Measurements from ENCODE around the gene KLHL17. TPM values are rescaled to one million over a fixed set of nuclear protein-coding genes. Genes with fewer than 3 reads are reported as not detected.

Gene KLHL17
- total and polyA plus RNA-seq, 9 of the 15 experiments (the other 6 are each of a cell fraction or from before 2014, with no cell fraction given), result 0.14 to 84.8 (median 13.0) TPM

DNA sequence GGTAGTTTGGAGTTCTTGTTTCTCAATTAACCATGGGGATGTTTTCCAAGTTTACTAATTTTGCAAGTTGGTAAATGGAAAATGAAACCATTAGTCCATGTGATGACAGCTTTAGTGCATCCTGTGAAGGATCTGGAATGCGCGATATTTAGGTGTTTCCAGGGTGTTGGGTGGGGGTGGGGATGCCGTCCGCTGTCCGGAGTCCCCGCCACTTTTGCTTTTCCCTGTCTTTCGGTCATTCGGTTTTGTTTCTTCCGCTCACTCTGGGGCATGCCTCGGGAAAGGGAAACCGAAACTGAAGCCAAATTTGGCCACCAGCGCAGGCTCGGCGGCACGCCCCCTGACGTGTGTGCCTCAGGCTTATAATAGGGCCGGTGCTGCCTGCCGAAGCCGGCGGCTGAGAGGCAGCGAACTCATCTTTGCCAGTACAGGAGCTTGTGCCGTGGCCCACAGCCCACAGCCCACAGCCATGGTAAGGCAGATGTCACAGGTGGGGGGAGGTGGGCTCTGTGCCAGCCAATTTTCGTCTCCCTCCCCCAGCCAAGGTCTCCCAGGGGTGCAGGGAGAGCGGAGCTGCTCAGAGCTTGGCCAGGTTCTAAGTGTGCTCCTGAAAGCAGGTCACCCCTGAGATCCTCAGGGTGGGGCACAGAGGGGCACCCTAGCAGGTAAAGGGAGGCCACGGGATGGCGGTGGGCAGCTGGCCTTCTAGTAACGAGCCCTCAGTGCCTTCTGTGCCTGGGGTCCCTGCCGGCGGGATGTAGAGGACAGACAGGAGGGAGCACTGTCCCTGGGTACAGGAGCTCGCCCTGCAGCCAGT is 52.9 kb downstream of the KLHL17 start, which contains the start of gene ISG15:
ISG15 (plus strand) TSS at position 393 of the 817 bp plus-strand sequence; CDS start at position 470, 77 bp downstream.
- Histone ChIP-seq H3K4me2 (ENCODE audit: insufficient read depth, low read length) (peak within 1 kb of the TSS; percentile 96), H3K79me2 (ENCODE audit: control insufficient read depth, insufficient read depth, low read length) (no peaks in the 10 kb centered on the region), H3K9ac (ENCODE audit: insufficient read depth in 1 of 2, low read depth in 2 of 2, low read length in 2 of 2) (peak within 1 kb of the TSS; percentile 70 to 95), H3K36me3 (ENCODE audit: control insufficient read depth, insufficient read depth, low read length) (no peaks in the 10 kb centered on the region), H3K4me1 (replicated peaks in 1 of 2; ENCODE audit: control insufficient read depth in 2 of 2, insufficient read depth in 2 of 2, low read length in 2 of 2) (peaks cover 12 to 30% of the 10 kb centered on the region in 2 experiments), H3K9me1 (ENCODE audit: control insufficient read depth, insufficient read depth, low read length) (no peaks in the 10 kb centered on the region), H4K20me1 (replicated peaks; ENCODE audit: control insufficient read depth, insufficient read depth, low read length) (no peaks in the 10 kb centered on the region), H3K27me3 (ENCODE audit: control insufficient read depth in 2 of 2, insufficient read depth in 2 of 2, low read length in 2 of 2) (no peaks in the 10 kb centered on the region), H3K27ac (ENCODE audit: extremely low read depth, low read depth, low read length) (peak within 1 kb of the TSS; percentile 83), H2AFZ (ENCODE audit: low read depth, low read length) (peak within 1 kb of the TSS; percentile 96), H3K9me3 (replicated peaks; ENCODE audit: control insufficient read depth, insufficient read depth, low read depth, low read length) (no peaks in the 10 kb centered on the region), H3K4me3 (peak within 1 kb of the TSS; percentile 50)
- WGBS (ENCODE audit: insufficient coverage, low coverage, missing lambda C conversion rate), result 2% methylated on average over 24 of the region's 30 CpGs
- in situ Hi-C loops (cut with MboI) (no loop called here), intact Hi-C loops (cut with micrococcal nuclease) (no loop called here)
- POLR2A ChIA-PET, result interaction anchor here (1.0 to 2.3 kb wide), 6 partner anchors 9 to 49 kb away, joined by 4 to 16 read pairs (median 5); no protein-coding TSS in a partner anchor
- DNase-seq (ENCODE audit: extremely low read depth in 1 of 4, low spot score in 3 of 4), result peak; percentile 58 to 91 (median 68)
- peak; percentile 94 for ATAC-seq
- BruUV-seq (replicated peaks), result TSS peak; percentile 91
- CTCF ChIA-PET (ENCODE audit: low intra/inter-chr PET ratio), result no interaction called here
- peak; percentile 96 for FAIRE-seq
- no peak for TF ChIP-seq CAMTA2 (CRISPR knock-in tag; conservative IDR thresholded peaks at IDR 0.05)
- TF ChIP-seq SIX5 (IDR thresholded peaks at IDR 0.05; ENCODE audit: borderline replicate concordance in 1 of 2, insufficient read depth in 1 of 2, low read depth in 1 of 2, low read length in 2 of 2), result no peak
- TF ChIP-seq ZNF384 (IDR thresholded peaks at IDR 0.05; ENCODE audit: low read depth, low read length), result no peak
- no peak for TF ChIP-seq SRSF9 (IDR thresholded peaks at IDR 0.05; ENCODE audit: borderline replicate concordance, low read depth, low read length)
- TF ChIP-seq ZNF79 (CRISPR knock-in tag; IDR thresholded peaks at IDR 0.05; ENCODE audit: low read depth), result no peak
- TF ChIP-seq, protein P1, sequence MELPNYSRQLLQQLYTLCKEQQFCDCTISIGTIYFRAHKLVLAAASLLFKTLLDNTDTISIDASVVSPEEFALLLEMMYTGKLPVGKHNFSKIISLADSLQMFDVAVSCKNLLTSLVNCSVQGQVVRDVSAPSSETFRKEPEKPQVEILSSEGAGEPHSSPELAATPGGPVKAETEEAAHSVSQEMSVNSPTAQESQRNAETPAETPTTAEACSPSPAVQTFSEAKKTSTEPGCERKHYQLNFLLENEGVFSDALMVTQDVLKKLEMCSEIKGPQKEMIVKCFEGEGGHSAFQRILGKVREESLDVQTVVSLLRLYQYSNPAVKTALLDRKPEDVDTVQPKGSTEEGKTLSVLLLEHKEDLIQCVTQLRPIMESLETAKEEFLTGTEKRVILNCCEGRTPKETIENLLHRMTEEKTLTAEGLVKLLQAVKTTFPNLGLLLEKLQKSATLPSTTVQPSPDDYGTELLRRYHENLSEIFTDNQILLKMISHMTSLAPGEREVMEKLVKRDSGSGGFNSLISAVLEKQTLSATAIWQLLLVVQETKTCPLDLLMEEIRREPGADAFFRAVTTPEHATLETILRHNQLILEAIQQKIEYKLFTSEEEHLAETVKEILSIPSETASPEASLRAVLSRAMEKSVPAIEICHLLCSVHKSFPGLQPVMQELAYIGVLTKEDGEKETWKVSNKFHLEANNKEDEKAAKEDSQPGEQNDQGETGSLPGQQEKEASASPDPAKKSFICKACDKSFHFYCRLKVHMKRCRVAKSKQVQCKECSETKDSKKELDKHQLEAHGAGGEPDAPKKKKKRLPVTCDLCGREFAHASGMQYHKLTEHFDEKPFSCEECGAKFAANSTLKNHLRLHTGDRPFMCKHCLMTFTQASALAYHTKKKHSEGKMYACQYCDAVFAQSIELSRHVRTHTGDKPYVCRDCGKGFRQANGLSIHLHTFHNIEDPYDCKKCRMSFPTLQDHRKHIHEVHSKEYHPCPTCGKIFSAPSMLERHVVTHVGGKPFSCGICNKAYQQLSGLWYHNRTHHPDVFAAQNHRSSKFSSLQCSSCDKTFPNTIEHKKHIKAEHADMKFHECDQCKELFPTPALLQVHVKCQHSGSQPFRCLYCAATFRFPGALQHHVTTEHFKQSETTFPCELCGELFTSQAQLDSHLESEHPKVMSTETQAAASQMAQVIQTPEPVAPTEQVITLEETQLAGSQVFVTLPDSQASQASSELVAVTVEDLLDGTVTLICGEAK (IDR thresholded peaks at IDR 0.05), result peak; percentile 84
- TF ChIP-seq, protein P1 (CRISPR knock-in tag; IDR thresholded peaks at IDR 0.05), result no peak
- TF ChIP-seq YY1 (IDR thresholded peaks at IDR 0.05; ENCODE audit: borderline replicate concordance in 1 of 3, control insufficient read depth in 1 of 3, extremely low read depth in 1 of 3, insufficient read depth in 3 of 3, insufficient read length in 1 of 3, insufficient replicate concordance in 2 of 3, low read depth in 1 of 3, low read length in 2 of 3), result peak in 1 of 3 experiments; percentile 33
- no peak for TF ChIP-seq TCF7 (IDR thresholded peaks at IDR 0.05; ENCODE audit: borderline replicate concordance)
- peak; percentile 29; the same call in 1 of the 2 replicates for TF ChIP-seq MBD2 (IDR thresholded peaks at IDR 0.05; ENCODE audit: borderline replicate concordance, low read depth)
- TF ChIP-seq GABPA (tag; conservative IDR thresholded peaks at IDR 0.05; ENCODE audit: low read depth), result peak; percentile 62
- TF ChIP-seq TARDBP (IDR thresholded peaks at IDR 0.05), result no peak
